HG03558 (cell line): ENCODE results near the gene LRP8.

Experiments
- ATAC-seq: cut with Tn5 transposase; IDR thresholded peaks from one replicate; pipeline ENCODE4 v1.9.1; 2021; ENCODE audit warnings: moderate number of reproducible peaks; ENCODE audit not compliant: unreplicated experiment; ENCODE audit errors: extremely low read depth

Gene LRP8

DNA sequence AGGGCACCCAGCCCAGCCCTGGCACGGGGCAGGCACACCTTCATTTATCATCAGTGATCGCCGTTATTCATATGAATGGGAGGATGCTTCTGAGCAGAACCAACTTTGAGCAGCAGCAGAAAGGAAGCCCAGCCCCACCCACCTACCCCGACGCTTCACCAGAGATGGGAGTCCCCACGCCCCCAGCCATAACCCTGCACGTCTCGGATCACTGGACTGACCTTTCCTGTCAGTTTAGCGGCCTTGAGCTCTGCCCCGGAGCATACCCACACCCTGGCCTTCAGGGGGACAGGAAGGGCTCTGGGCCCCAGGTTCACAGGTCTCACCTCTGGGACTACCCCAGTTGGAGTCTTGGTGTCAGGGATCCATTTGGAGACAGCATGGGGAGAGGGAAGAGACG is 18.1 kb downstream of the LRP8 start:
- no peak for ATAC-seq

DNA sequence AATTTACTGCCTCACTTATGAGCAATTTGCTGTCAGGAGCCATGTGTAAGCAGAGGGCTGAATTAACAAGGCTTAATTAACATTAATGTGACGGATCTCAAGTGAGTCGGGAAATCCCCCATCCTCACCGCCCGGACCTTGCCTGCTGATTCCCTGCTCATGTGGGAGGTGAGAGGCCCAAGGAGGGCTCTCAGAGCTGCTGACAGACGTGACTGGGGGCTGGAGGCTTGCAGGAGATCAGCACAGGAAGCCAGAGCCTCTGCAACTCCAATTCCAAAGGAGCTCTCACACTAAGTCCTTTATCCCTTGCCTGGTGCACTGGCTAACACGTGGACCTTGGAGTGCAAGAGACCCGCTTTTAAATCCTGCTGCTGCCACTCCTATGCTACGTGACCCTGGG is 19.4 kb downstream of the LRP8 start:
- no peak for ATAC-seq

DNA sequence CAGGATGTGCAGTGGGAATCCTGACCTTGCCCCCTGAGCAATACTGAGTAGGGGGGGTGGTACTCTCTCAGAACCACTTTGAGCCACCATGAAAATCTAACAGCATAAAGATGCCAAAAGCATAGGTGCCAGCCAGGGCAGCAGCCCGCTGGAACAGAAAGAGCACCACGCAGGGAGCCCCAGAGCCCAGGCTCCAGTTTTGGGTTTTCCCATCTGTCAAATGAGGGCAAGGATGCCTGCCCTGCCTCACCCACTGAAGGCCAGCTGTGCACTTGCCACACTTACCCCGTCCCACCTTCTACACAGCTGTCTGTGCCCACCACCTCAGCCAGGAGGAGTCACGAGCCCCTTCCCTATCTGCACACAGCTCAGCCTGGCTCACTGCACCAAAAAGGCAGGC is 20.8 kb downstream of the LRP8 start:
- ATAC-seq: no peak

DNA sequence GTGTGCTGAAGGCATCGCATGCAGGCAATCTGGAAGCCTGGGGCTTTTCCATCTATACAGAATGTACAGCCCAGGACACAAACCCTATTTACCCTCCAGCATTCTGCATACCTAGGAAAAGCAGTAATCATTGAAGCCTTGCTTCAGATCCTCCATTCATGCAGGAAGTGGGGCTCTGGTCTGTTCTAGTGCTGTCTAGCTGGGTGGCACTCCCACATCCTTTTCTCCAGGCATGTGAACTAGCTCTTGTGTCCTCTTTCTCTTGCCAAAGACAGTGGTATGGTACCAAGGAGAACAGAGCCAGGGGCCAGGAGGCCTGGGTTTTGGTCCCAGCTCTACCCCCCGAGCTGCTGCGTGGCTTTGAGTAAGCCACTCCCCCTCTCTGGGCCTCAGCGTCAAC is 21.7 kb downstream of the LRP8 start:
- ATAC-seq: no peak

DNA sequence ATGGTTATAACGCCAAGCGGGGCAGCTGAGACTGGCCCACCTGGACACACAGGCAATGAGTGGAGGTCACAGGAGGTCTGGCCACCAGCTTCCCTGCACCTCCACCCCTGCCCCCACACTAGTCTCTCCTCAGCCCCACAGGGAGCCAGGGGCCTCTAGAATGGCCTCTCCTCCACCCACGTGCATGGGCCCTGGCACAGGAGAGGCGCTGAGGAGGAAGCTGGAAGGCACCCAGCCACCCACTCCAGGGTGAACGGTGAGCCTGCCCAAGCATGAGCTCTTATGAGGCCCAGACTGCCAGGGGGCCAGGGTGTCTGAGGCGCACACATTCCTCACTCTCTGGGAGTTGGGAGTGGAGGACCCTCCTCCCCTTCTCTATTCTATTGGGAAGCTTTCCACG is 22.2 kb downstream of the LRP8 start:
- ATAC-seq: no peak

DNA sequence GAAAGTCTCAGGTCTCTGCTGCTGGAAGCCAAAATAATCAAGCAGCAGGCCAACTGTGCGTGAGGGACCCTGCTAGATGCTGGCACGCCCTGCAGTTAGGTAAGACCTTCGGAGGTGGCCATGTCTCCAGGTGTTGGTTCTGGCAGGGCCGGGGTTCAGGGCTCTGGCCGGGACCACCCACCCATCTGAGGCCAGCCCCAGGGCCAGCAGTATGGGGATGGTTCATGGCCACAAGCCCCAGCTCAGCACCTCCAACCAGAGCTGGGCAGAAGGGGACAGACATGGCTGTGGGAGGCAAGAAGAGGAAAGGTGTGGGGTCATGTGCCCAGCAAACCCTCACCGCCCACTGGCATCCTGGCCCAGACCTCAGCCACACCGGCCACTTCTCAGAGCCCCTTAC is 23.3 kb downstream of the LRP8 start:
- ATAC-seq: no peak

DNA sequence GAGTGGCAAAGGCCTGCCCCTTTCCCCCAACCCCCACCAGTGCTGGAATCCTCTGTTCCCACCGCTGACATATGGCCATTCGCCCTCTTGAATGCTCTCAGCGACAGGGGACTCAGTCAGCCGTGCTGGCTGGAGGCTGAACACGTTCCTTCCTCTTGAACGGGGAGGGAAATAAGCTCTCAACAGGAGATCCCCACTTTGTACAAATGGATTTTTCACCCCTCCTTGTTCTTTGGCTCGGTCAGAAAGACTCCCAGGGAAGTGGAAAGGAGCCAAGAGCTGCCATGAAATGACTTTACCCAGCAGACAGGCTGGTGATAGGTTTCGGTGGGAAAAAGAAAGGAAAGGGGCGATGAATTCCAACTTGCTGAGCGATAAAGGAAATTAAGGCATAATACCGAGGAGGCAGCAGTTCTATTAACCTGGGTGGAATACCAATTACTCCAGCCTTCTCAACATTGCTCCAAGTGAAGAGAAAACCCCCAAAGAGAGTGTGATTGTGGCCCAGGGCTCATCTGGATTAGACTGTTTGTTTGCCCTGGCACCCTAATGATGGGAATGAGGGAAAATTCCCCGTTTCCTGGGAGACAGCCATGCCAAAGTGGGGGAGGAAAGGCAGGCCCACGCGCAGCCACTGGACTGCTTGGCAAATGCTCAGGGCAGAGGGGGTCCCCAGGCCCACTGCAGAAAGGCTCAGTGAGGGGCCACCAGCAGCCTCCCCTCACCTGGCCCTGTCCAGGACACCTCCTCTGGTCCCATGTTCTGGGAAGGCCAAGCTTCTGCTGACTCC is 23.9 kb downstream of the LRP8 start:
- ATAC-seq: no peak

DNA sequence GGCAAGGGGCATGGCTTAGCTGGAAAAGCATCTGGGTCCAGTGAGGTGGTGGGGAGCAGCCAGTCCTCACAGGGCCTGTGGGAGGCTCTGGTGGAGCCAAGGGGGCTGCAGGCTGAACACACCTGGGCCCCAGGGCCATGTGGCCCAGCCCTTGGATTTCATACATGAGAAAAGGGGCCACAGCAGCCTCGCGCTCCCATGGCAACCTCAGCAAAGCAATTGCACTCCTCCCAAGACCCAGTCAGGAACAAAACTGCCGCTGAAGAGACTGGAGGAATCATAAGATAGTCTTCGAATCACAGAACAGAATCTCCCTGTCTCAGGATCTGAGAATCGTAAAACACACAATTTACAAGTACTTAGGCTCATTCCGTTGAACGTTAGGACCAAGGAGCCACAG is 24.6 kb downstream of the LRP8 start:
- no peak for ATAC-seq

DNA sequence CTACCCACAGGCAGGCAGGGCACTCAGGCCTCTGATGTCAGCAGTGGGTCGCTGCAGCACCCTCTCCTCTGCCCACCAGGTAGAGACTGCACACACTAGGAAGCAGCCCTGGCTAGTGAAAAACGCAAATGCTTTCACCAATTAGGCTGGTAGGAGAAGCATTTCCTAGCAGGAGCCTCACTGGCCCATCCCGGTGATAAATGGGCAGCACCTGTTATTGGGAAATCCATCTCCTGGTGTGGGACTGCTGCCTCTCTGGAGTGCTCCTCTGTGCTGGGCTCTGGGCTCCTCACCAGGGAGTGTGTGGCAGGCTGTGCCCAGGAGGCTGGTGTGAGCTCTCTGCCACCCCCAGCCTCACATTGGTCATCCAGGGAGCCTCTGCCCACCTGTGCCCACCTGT is 28.6 kb downstream of the LRP8 start:
- ATAC-seq: no peak

DNA sequence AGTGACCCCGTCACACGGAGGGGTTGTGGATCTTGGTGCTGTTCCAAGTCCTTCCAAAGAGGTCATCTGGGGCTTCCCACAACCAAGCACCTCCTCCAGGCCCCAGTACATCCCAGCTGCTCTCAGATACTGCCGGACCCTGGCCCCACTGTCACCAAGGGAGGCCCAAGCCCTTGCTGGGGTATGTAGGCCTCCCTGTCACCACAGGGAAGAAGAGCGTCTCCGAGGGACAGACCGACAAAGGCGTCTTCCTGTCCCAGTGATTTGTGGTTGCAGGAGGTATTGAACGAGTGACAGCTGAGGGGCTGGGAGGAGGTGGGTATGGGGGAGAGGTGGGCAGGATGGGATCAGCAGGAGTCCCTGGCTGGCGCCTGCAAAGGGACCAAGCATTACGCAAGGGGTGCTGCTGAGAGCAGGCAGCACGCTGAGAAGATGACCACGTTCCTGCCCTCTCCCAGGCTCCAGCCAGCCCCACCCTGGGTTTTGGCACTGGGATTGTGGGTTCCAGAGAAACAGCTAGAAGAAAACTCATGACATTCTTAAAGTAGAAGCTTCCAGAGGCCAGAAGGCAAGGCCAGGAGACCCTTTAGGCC is 29.7 kb downstream of the LRP8 start:
- ATAC-seq: no peak

DNA sequence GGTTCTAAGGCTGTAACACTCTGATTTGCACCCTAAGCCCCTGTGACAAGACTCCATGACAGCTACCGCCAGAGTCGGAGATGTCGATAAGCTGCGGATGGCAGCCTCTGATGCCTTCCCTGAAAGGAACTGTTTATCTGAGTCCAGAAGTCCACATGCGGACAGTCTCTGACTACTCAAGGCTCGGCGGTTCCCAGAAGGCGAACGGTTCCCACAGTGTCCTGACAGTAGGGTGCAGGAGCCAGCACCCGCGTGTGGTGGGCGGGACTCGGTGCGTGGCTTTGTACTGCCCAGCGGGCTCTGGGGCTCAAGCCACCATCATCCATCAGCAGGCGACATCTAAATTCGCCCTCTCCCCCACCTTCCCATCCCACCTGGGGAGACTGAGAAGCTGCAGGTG is 30.7 kb downstream of the LRP8 start:
- no peak for ATAC-seq

DNA sequence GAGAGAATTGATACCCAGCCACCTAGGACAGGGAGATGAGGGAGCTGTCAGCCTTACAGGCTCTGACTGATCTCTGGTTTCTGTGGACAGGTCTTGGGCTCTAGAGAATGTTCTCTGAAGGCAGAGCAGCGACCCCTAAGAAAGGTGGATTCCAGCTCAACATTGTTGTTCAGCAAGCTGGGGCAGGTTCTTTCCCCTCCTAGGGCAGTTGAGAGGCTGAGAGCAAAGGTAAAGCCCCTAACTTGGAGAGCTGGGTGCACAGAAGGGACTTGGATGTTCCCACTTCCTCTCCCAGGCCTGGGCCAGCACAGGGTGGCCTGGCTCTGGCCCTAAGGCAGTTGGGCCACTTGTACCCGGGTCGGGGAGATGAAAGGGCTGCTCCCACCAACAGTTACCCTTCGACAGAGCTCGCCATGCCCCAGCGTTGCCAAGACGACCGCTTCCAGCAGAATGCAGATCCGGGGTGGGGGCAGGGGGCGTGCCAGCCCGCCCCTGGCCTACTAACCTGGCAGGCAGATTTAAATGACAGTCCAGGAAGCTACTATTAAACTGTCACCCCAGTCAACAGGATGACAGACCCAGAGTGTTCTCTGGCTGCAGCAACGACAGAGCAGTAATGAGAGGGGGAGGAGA is 31.6 kb downstream of the LRP8 start:
- no peak for ATAC-seq

DNA sequence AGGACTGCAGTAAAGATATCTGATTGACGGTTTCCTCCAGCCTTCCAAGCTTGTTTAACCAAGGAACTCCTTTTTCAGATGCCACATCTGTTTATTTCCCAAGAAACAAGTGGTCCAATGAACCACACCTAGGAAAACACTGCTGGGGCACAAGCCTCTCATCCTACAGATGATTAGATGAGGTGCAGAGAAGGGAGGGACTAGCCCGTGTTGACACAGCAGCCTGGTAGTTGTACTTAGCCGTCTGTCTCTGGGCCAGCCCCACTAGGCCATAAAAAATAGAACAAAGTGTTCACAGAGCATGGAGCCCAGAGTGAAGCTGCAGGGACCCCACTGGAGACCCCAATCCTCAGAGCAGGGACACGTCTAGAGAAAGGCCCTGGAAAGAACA is 32.1 kb downstream of the LRP8 start:
- no peak for ATAC-seq

DNA sequence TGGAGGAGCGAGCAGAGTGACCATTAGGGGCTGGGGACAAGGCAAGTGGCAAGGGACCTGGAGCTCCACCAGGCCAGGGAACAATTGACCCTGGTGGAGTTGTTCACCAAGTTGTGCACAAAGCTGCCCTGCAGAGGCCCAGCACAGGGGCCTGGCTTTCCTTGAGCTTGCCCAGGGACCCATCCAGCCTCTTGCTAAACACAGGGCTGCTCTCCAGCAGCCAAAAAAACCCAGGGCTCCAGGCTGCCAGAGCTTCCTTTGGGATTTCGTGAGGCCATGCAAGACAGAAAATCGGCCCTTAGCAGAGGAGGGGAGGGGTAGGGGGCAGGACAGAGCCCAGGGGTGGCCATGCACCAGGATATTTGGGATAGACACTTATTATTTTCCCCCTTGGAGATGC is 32.6 kb downstream of the LRP8 start:
- no peak for ATAC-seq

DNA sequence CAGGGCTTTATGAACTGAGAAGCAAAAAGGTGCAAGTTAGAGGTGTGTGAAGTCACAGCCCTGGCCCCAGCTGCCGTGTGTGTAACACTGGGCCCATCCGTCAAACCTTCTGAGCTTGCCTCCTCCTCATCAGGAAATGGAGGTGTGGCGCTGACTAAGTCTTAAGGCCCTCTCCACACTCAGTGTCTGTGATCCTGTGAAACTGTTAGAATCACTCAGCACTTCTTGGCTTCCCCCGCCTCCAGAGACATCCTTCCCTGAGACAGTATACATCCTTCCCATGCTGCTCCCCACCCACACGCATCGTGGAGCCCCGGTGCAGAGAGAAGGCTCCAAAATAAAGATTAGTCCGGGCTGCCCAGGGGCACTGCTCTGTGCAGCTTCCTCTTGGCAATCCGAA is 33.3 kb downstream of the LRP8 start:
- no peak for ATAC-seq

DNA sequence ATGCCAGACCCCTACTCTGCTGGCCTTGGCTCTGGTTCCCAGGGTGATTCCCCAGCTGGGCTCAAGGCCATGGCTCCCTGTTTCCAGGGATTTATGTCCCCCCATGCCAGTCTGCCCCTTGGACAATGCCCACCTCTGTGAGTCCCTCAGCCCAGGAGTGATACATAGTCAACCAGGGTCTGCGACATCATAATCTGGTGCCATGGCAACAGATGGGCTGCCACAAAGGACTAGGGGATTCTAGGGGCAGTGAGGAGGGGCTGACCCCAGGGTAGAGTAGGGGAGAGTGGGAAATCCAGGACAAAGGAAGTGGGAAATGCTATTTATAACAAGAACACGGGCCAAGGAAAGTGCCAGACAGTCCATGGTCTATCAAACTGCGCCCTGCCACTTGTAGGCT is 33.8 kb downstream of the LRP8 start:
- no peak for ATAC-seq

DNA sequence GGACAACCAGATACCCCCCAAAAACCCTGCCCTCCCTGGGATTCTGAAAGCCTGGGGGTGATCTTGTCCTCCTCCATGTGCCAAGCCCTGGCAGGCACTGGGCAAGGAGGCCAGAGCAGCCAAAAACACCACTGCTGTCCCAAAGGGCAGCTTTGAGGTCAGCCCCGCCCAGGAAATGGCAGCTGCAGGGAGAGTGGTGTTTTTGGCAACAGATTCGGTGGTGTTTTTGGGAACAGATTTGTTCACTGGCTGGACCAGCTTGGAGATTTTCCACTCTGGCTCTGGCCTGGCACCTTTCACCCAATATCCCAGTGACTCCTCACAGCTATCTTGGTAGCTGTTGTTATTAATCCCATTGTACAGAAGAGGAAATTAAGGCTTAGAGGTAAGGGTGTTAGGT is 34.7 kb downstream of the LRP8 start:
- no peak for ATAC-seq

DNA sequence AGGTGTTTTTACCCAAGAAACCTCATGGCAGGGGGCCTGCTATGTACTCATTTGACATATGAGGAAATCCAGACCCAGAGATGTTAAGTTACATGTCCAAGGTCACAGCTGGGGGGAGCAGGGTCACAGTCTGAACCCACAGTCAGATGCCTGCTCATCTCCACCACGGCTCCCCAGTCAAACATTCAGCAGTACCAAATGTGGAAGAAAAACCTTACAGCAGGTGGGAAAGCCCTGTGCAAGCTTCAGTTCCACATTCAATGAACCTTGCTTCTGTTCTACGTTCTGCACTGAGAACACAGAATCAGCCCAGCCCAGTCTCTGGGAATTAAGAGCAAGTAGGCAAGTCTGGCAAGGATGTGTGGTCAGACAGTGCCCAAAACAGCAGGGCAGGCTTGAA is 35.2 kb downstream of the LRP8 start:
- no peak for ATAC-seq

DNA sequence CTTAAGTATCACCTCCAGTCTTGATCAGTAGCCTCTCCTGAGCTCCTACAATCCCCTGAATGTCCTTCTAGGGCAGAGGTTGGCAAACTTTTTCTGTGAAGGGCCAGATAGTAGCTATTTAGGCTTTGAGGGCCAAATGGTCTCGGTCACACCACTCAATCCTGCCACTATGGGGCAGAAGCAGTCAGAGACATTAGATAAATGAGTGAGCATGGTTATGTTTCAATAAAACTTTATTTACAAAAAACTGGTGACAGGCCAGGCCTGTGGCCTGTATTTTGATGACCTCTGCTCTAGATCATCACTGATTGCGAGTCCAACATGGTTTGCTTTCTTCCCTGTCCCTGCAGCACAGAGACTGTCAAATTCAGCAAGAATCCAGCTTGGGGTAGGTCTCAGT is 36.3 kb downstream of the LRP8 start:
- no peak for ATAC-seq

DNA sequence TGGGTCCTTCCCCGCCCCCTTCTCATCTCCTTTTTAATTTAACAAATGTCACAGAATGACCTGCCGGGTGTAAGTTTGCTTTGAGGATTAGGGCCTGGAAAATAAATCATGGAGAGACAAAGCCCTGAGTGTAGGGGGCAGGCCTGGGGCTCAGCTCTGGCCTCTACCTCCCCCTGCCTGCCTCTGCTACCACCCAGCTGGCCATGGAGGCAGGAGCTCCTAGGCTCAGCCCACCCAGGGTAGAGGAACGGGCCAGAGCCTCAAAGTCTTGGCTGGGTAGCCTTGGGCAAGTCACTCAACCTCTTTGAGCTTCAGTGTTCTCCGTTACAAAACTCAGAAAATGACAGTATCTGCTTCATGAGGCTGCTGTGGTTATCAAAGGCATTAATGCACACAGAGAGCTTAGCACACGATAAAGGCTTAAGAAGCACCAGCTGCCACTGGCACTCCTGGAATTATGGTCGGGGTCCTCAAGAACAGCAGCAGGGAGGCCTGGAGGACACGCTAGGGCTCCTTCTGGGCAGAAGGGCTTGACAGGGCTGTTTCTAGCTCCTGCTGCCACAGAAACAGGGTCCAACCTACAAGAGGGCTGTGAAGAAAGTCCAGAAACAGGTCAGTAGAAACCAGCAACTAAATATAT is 39.0 kb downstream of the LRP8 start:
- ATAC-seq: no peak

DNA sequence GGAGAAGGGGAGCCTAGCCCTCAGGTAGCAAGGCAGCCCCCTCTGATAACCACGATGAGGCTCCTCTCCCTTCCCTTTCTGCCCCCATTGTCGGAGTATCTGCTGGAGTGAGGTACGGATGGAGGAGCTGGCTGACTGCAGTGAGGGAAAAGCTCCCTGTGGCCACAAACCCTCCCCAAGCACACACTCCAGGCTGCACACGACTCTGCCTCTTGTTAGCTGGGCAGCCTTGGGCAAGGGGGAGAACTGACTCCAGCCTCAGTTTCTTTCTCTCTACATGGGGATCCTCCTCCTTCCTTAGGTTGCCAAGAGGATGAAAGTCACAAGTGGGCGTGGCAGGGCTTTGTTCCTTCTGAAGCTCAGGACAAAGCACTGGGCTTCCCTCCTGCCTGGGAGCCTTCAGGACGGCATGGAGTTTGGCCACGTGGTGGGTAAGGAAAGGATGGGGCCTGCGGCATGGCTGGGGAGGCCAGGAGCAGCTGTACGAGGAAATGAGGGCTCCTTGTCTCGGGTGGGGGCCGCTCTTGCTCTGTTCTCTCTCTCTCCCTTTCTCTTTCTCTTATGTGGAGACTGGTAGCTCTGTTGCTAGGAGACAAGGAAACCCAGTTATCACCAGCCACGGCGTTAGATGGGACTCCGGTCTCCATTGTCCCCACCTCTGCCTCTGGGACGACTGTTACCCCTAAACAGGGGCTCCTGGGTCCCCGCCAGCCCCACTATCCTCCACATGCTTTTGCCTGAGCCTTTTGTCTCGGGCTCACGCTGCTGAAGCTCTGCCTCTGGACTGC is 39.7 kb downstream of the LRP8 start:
- ATAC-seq: no peak
